IPS-18c (cell line): Measurements from ENCODE around the gene APOA4.
"Not testable (repeated sequence)": the region's sequence is repeated elsewhere in the genome, so short reads cannot be mapped to it uniquely, and the experiment has no call there.

Experiments used
- H3K4me3 ChIP-seq: 2 replicates; pipeline ENCODE4 v1.7.0; 2013; ENCODE audit warnings: low read depth, mild to moderate bottlenecking, low read length, moderate library complexity; ENCODE audit not compliant: insufficient read depth
- H3K9me3 ChIP-seq: one replicate; pipeline ENCODE4 v1.6.1; 2013; ENCODE audit warnings: mild to moderate bottlenecking, low read length, moderate library complexity; ENCODE audit not compliant: control insufficient read depth, insufficient read depth

APOA4 gene

GRCh38 chr11:116835042-116835772 lies 12.1 kb upstream of the APOA4 start:
- peak overlapping the region; percentile 51 for H3K4me3 ChIP-seq
- peaks cover 3% of the 10 kb centered on the region for H3K9me3 ChIP-seq

- not testable (repeated sequence) for H3K9me3 ChIP-seq, H3K4me3 ChIP-seq
Observed at GRCh38 chr11:116834535-116835041, 11.5 kb upstream of the APOA4 start.

DNA sequence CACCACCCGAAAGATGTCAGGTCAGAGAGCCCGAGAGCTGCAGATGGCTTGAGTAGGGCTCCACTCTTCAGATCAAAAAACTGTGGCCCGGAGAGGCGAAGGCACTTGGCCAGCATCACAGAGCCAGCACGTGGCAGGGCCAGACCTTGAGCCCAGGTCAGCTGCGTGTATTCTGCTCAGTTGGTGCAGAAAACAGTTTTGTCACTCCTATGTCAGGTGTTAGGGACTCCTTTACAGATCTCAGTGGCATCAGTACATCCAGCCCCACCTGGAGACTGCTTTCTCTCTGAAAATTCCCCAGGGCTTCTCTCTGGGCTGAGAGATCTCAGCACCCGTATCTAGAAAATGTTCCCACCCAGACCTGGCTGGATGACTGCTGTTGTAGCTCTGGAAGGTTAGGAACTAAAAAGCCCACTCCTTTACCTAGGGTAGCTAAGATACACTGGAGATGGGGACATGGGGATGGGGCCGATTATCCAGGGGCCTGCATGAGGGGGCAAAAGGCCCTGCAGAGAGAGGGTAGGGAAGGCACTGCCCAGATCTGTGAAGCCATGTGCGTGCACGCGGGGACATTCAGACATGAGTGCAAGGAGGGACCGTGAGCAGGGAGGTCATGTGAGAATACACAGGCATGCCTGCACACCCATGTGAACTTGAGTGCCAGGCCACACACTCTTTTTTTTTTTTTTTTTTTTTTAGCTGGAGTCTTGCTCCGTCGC lies 10.9 kb upstream of the APOA4 start:
- peaks cover 3% of the 10 kb centered on the region for H3K9me3 ChIP-seq
- no peak overlapping the region for H3K4me3 ChIP-seq

DNA sequence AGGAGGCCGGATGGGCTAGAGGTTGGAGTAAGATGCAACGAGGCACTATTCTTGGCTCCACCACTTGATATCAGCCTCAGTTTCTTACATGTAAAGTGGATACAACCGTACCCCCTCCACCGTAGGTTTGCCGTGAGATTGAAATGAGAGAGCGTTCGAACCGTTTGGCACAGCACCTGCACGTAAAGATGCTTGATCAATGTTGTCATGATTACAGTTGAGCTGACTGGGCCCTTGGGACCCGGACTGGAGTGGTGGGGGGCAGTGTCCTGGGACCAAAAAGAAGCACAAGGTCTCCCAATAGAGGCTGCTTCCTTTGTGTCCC lies 10.3 kb upstream of the APOA4 start:
- no peak overlapping the region for H3K4me3 ChIP-seq
- H3K9me3 ChIP-seq, result peaks cover 3% of the 10 kb centered on the region

- H3K4me3 ChIP-seq, result no peak overlapping the region
- peaks cover 3% of the 10 kb centered on the region for H3K9me3 ChIP-seq
Observed at GRCh38 chr11:116832350-116833290, 9.5 kb upstream of the APOA4 start.

DNA sequence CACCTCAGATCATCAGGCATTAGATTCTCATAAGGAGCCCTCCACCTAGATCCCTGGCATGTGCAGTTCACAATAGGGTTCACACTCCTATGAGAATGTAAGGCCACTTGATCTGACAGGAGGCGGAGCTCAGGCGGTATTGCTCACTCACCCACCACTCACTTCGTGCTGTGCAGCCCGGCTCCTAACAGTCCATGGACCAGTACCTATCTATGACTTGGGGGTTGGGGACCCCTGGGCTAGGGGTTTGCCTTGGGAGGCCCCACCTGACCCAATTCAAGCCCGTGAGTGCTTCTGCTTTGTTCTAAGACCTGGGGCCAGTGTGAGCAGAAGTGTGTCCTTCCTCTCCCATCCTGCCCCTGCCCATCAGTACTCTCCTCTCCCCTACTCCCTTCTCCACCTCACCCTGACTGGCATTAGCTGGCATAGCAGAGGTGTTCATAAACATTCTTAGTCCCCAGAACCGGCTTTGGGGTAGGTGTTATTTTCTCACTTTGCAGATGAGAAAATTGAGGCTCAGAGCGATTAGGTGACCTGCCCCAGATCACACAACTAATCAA lies 8.8 kb upstream of the APOA4 start:
- H3K9me3 ChIP-seq, result peaks cover 3% of the 10 kb centered on the region
- no peak overlapping the region for H3K4me3 ChIP-seq

DNA sequence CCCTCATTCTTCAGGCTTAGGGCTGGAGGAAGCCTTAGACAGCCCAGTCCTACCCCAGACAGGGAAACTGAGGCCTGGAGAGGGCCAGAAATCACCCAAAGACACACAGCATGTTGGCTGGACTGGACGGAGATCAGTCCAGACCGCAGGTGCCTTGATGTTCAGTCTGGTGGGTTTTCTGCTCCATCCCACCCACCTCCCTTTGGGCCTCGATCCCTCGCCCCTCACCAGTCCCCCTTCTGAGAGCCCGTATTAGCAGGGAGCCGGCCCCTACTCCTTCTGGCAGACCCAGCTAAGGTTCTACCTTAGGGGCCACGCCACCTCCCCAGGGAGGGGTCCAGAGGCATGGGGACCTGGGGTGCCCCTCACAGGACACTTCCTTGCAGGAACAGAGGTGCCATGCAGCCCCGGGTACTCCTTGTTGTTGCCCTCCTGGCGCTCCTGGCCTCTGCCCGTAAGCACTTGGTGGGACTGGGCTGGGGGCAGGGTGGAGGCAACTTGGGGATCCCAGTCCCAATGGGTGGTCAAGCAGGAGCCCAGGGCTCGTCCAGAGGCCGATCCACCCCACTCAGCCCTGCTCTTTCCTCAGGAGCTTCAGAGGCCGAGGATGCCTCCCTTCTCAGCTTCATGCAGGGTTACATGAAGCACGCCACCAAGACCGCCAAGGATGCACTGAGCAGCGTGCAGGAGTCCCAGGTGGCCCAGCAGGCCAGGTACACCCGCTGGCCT lies 7.2 kb upstream of the APOA4 start:
- no peak overlapping the region for H3K4me3 ChIP-seq
- H3K9me3 ChIP-seq, result peaks cover 3% of the 10 kb centered on the region

- Histone ChIP-seq H3K4me3 (no peak within 1 kb of the TSS), H3K9me3 (peaks cover 3% of the 10 kb centered on the region)
Observed at GRCh38 chr11:116829525-116830183, 6.5 kb upstream of the APOA4 start, which contains the start of gene APOC3. Gene APOC3, plus strand, starts transcription at chr11:116829907. Its CDS starts 676 bp downstream, at chr11:116830583.

DNA sequence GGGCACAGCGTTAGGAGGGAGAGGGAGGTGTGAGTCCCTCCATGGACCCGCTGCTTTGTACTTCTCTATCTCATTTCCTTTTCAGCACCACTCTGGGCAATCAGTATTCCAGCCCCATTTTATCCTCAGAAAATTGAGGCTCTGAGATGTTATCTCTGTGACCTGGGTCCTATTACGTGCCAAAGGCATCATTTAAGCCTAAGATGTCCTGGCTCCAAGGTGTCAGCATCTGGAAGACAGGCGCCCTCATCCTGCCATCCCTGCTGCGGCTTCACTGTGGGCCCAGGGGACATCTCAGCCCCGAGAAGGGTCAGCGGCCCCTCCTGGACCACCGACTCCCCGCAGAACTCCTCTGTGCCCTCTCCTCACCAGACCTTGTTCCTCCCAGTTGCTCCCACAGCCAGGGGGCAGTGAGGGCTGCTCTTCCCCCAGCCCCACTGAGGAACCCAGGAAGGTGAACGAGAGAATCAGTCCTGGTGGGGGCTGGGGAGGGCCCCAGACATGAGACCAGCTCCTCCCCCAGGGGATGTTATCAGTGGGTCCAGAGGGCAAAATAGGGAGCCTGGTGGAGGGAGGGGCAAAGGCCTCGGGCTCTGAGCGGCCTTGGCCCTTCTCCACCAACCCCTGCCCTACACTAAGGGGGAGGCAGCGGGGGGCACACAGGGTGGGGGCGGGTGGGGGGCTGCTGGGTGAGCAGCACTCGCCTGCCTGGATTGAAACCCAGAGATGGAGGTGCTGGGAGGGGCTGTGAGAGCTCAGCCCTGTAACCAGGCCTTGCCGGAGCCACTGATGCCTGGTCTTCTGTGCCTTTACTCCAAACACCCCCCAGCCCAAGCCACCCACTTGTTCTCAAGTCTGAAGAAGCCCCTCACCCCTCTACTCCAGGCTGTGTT lies 5.8 kb upstream of the APOA4 start:
- peaks cover 3% of the 10 kb centered on the region for H3K9me3 ChIP-seq

GRCh38 chr11:116827461-116827860 lies 4.4 kb upstream of the APOA4 start:
- H3K4me3 ChIP-seq, result no peak overlapping the region
- no peaks in the 10 kb centered on the region for H3K9me3 ChIP-seq

More for the DNA sequence above, 5.8 kb upstream of the APOA4 start:
- H3K4me3 ChIP-seq, result no peak overlapping the region

DNA sequence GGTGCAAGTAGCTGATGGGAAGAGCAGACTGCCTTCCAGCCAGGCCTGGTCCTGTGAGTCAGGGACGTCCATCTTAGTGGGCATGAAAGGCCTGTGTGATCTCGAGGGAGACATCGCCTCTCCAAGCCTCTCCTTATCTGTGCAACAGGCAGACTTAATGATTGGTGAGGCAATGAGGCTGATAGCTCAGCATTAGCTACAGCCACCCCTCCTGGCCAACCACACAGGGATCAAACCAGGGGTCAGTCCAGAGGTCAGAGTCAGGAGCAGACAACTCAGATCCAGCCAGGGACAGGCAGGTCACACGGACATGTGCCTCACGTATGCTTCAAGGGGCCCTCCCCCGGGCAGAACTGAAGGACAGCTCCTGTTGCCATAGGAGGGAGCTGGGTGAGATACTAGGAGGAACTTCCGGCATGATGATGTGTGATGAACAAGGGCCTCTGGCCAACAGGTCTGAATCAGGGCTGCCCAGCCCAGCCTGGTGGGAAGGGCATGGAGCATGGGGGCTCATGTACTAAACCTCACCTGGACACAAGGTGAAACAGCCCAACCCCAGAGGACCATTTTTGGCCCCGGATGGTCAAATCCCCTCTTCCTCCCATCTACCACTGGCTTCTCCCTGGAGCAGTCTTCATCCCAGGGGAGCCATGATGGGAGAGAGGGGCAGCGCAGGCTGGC lies 3.8 kb upstream of the APOA4 start:
- Histone ChIP-seq H3K9me3 (no peaks in the 10 kb centered on the region), H3K4me3 (no peak overlapping the region)

DNA sequence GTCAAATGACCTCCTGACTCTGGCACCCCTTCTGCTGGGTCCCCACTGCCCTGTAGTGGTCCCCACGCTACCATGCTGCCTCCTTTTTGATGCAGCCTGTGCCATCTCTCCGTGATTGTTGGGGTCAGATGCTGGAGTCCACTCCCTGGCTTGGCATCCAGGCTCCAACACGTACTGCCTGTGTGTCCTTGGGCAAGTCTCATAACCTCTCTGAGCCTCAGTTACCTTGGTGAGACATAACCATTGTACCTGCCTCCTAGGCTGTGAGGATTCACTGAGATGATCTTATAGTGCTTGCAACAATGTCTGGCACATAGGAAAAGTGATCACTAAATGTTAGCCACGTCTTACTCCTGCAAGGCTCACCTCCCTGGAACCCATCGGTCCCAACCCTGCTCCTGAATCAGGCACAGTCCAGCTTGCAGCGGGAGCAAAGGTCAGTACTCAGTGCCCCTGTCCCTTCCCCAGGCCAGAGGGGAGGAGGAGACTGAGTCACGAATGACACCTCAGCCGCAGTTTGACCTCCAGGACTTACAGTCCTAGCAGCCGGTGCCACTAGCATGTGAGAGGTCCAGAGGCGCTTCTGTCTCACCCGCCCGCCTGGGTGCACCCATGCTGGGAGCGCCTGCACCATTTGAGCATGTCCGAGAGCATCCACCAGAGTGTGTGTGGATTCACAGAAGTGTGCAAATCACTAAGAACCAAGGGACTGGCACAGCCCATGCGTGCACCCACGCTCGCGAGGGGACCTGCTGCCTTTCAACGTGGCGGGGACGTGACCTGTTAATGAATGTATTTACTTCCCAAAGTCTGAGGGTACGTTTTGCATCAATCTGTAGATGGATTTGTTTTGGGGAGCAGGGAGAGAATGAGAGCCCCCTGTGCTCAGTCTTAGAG lies 3.0 kb upstream of the APOA4 start:
- no peak overlapping the region for H3K4me3 ChIP-seq

DNA sequence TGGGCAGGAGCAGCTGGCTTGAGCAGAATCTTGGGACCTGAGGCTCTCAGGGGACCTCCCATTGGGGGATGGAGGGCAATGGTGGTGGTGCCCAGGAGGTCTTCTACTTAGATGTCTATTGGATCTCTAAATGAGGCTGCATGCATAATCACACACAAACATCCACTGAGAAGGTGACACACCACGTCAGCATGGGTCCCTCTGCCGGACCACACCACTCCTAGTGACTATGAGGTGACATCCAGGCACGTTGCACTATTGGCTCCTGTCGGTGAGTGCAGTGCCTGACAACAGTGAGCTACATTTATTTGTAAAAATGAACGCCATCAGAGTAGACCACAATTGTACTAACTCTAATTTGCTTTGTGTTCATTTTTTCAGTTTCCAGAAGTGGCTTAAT lies 2.3 kb upstream of the APOA4 start:
- Histone ChIP-seq H3K4me3 (no peak overlapping the region), H3K9me3 (no peaks in the 10 kb centered on the region)

More for the DNA sequence above, 3.0 kb upstream of the APOA4 start:
- H3K9me3 ChIP-seq, result no peaks in the 10 kb centered on the region

GRCh38 chr11:116822575-116822974 lies 529 bp downstream of the APOA4 start:
- Histone ChIP-seq H3K4me3 (no peak overlapping the region), H3K9me3 (no peaks in the 10 kb centered on the region)
